K562 (cell line): ENCODE measurements around the gene FKBP2.

Experiments used
- CTCF ChIP-seq, 3 experiments: IDR thresholded peaks in 2 of 3; conservative IDR thresholded peaks in 1 of 3; 2 replicates each; pipeline ENCODE4 v1.5.1; 2011 to 2012; ENCODE audit warnings: low read length in 3 of 3, mild to moderate bottlenecking in 3 of 3, control low read depth in 2 of 3, improper control_type of control experiment in 1 of 3, inconsistent platforms in 1 of 3, low read depth in 1 of 3, mixed read lengths in 1 of 3, moderate library complexity in 1 of 3; ENCODE audit not compliant: insufficient read depth in 2 of 3
- GABPB1 ChIP-seq: sonication (generic); formaldehyde crosslinking; IDR thresholded peaks from 2 replicates; pipeline ENCODE4 v1.8.0; 2022; ENCODE audit warnings: mild to moderate bottlenecking, missing genetic modification reagents
- LARP7 ChIP-seq: fragments of 450-650 bp; IDR thresholded peaks from 2 replicates; pipeline ENCODE4 v1.6.1; 2016
- NCOA4 ChIP-seq: fragments of 450-650 bp; IDR thresholded peaks from 2 replicates; pipeline ENCODE4 v1.6.1; 2018; ENCODE audit warnings: mild to moderate bottlenecking; ENCODE audit not compliant: partially characterized antibody
- POLR2A ChIP-seq: fragments of 450-650 bp; conservative IDR thresholded peaks from 2 replicates; pipeline ENCODE4 v1.6.1; 2016
- PURB ChIP-seq: sonication (generic); formaldehyde crosslinking; IDR thresholded peaks from 2 replicates; pipeline ENCODE4 v1.9.0; 2021; ENCODE audit warnings: low read depth, mild to moderate bottlenecking, missing genetic modification reagents
- SMARCC2 ChIP-seq: fragments of 450-650 bp; IDR thresholded peaks from 2 replicates; pipeline ENCODE4 v1.6.1; 2017; ENCODE audit warnings: antibody characterized with exemption, moderate library complexity, mild to moderate bottlenecking, low read depth
- ZNF274 ChIP-seq: IDR thresholded peaks from 2 replicates; pipeline ENCODE4 v1.6.1; 2011; ENCODE audit warnings: low read depth, mild to moderate bottlenecking, low read length, moderate library complexity, borderline replicate concordance

- TF ChIP-seq POLR2A (peak; percentile 91), SMARCC2 (peak; percentile 47; the same call in 1 of the 2 replicates), LARP7 (no peak), GABPB1 (CRISPR knock-in tag) (no peak), ZNF274 (no peak), CTCF (IDR thresholded peaks at IDR 0.05 in 2 of 3, conservative IDR thresholded peaks at IDR 0.05 in 1 of 3; ENCODE audit: insufficient read depth in 2 of 3, low read depth in 1 of 3, low read length in 3 of 3) (0 out of 6 replicates have a peak, but pooled peaks of 2 of the 3 experiments have one; percentile 0 to 10), NCOA4 (no peak), PURB (CRISPR knock-in tag) (no peak)
Observed at GRCh38 chr11:64241491-64242374, 838 bp downstream of the FKBP2 start.
